ENCODE results near the gene CHTOP. TPM values are rescaled to one million over a fixed set of nuclear protein-coding genes. Genes with fewer than 3 reads are reported as not detected.

Gene CHTOP
- total RNA-seq, 2 experiments from 2014 or later: 97.1 to 102 TPM

DNA sequence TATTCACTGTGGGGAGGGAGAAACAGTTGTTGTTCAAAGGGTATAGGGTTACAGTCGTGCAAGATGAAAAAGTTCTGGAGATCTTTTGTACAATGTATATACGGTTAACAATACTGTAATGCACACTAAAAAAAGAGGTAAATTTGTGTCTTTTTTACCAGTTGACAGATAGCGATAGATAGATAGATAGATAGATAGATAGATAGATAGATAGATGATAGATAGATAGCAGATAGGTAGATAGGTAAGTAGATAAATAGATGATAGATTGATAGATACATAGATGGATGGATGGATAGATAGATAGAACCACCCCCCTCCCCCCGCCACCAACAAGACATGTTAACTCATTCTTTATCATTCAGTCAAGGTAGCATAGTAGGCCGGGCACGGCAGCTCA, 31.1 kb upstream of the CHTOP start:
- Mint-ChIP-seq H3K27ac (no peak overlapping the region), H3K4me1 (ENCODE audit: low read depth) (peaks cover 5% of the 10 kb centered on the region), H3K27me3 (no peaks in the 10 kb centered on the region), H3K9me3 (no peaks in the 10 kb centered on the region), H3K4me3 (no peak overlapping the region), H3K36me3 (ENCODE audit: low read depth) (no peaks in the 10 kb centered on the region)
- CTCF ChIA-PET: no interaction called here
- intact Hi-C loops (cut with DNase I, micrococcal nuclease): no loop called here
- no peak for DNase-seq
- no peaks in the 10 kb centered on the region for H3K9me3 ChIP-seq (ENCODE audit: control insufficient read depth in 1 of 2, insufficient read depth in 1 of 2, low read length in 2 of 2)
- H3K27me3 ChIP-seq (ENCODE audit: control insufficient read depth in 1 of 2, insufficient read depth in 2 of 2, low read length in 2 of 2): no peaks in the 10 kb centered on the region
- no peak overlapping the region for H3K4me3 ChIP-seq (ENCODE audit: low read length)
- POLR2A ChIA-PET: no interaction called here
- TF ChIP-seq, protein P1, sequence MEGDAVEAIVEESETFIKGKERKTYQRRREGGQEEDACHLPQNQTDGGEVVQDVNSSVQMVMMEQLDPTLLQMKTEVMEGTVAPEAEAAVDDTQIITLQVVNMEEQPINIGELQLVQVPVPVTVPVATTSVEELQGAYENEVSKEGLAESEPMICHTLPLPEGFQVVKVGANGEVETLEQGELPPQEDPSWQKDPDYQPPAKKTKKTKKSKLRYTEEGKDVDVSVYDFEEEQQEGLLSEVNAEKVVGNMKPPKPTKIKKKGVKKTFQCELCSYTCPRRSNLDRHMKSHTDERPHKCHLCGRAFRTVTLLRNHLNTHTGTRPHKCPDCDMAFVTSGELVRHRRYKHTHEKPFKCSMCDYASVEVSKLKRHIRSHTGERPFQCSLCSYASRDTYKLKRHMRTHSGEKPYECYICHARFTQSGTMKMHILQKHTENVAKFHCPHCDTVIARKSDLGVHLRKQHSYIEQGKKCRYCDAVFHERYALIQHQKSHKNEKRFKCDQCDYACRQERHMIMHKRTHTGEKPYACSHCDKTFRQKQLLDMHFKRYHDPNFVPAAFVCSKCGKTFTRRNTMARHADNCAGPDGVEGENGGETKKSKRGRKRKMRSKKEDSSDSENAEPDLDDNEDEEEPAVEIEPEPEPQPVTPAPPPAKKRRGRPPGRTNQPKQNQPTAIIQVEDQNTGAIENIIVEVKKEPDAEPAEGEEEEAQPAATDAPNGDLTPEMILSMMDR (IDR thresholded peaks at IDR 0.05): no peak
- no peak overlapping the region for H3K27ac ChIP-seq (ENCODE audit: low read depth in 1 of 2, low read length in 2 of 2)
- no peak for ATAC-seq (ENCODE audit: poor library complexity)
- H3K36me3 ChIP-seq (ENCODE audit: insufficient read depth, low read length): no peaks in the 10 kb centered on the region
- H3K4me1 ChIP-seq (ENCODE audit: insufficient read depth, low read length): peaks cover 7% of the 10 kb centered on the region

DNA sequence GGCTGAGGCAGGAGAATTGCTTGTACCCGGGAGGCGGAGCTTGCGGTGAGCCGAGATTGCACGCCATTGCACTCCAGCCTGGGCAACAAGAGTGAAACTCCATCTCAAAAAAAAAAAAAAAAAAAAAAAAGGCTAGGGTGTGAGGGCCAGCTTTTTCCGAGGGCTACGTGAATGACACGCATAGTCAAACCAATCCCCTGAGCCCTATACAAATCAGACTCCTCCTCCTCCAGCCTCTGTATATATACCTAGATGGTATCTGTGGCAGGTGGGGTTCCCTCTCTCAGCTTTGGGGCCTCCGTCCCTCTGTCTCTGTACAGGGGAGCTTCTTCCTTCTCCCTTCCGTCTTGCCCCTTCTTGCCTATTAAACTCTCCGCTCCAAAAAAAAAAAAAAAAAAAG, 27.7 kb upstream of the CHTOP start:
- H3K4me1 ChIP-seq (ENCODE audit: insufficient read depth, low read length): no peaks in the 10 kb centered on the region
- H3K9me3 Mint-ChIP-seq: no peaks in the 10 kb centered on the region
- no peaks in the 10 kb centered on the region for H3K36me3 Mint-ChIP-seq (ENCODE audit: low read depth)
- no peaks in the 10 kb centered on the region for H3K36me3 ChIP-seq (ENCODE audit: insufficient read depth, low read length)
- H3K9me3 ChIP-seq (ENCODE audit: control insufficient read depth in 1 of 2, insufficient read depth in 1 of 2, low read length in 2 of 2): no peaks in the 10 kb centered on the region
- H3K27me3 ChIP-seq (ENCODE audit: control insufficient read depth in 1 of 2, insufficient read depth in 2 of 2, low read length in 2 of 2): no peaks in the 10 kb centered on the region
- TF ChIP-seq, protein P1 (IDR thresholded peaks at IDR 0.05): no peak
- no peaks in the 10 kb centered on the region for H3K4me1 Mint-ChIP-seq (ENCODE audit: low read depth)
- H3K27ac ChIP-seq (ENCODE audit: low read depth in 1 of 2, low read length in 2 of 2): no peak overlapping the region
- POLR2A ChIA-PET: no interaction called here
- no peak for ATAC-seq (ENCODE audit: poor library complexity)
- H3K4me3 Mint-ChIP-seq: no peak overlapping the region
- CTCF ChIA-PET: no interaction called here
- no peak overlapping the region for H3K27ac Mint-ChIP-seq
- no peaks in the 10 kb centered on the region for H3K27me3 Mint-ChIP-seq
- H3K4me3 ChIP-seq (ENCODE audit: low read length): no peak overlapping the region
- intact Hi-C loops (cut with DNase I, micrococcal nuclease): no loop called here
- DNase-seq: no peak

DNA sequence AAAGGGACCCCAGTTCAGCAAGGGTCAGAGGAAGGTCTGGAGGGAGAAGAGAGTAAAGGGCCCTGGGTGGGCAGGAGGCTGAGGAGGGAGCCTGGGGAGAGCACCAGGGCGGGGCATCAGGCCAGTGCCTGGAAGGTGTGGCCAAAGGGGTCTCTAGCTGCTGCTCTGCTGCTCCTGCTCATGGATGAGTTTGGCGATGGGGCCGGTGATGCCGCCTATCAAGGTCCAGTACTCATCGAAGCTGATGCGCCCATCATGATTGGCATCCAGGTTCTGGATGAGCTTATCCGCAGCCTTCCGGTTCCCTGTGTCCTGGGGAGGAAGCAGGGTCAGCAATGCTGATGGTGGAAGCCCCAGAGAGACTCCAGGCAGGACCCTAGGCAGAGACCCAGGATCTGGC, 26.5 kb upstream of the CHTOP start:
- CTCF ChIA-PET: no interaction called here
- no peak overlapping the region for H3K4me3 ChIP-seq (ENCODE audit: low read length)
- H3K27me3 Mint-ChIP-seq: no peaks in the 10 kb centered on the region
- ATAC-seq (ENCODE audit: poor library complexity): no peak
- H3K4me1 Mint-ChIP-seq (ENCODE audit: low read depth): no peaks in the 10 kb centered on the region
- H3K27ac ChIP-seq (ENCODE audit: low read depth in 1 of 2, low read length in 2 of 2): no peak overlapping the region
- H3K9me3 ChIP-seq (ENCODE audit: control insufficient read depth in 1 of 2, insufficient read depth in 1 of 2, low read length in 2 of 2): no peaks in the 10 kb centered on the region
- no peak for DNase-seq
- H3K36me3 ChIP-seq (ENCODE audit: insufficient read depth, low read length): no peaks in the 10 kb centered on the region
- no peak overlapping the region for H3K27ac Mint-ChIP-seq
- no peaks in the 10 kb centered on the region for H3K36me3 Mint-ChIP-seq (ENCODE audit: low read depth)
- H3K4me3 Mint-ChIP-seq: no peak overlapping the region
- H3K27me3 ChIP-seq (ENCODE audit: control insufficient read depth in 1 of 2, insufficient read depth in 2 of 2, low read length in 2 of 2): no peaks in the 10 kb centered on the region
- TF ChIP-seq, protein P1 (IDR thresholded peaks at IDR 0.05): no peak
- H3K9me3 Mint-ChIP-seq: no peaks in the 10 kb centered on the region
- POLR2A ChIA-PET: no interaction called here
- no peaks in the 10 kb centered on the region for H3K4me1 ChIP-seq (ENCODE audit: insufficient read depth, low read length)
- intact Hi-C loops (cut with DNase I, micrococcal nuclease): no loop called here

All from CD4-positive, alpha-beta T cell (primary cell).